GM12892 (cell line): ENCODE results near the gene ELMO3.

Experiments
- DNase-seq: peaks from one replicate; pipeline ENCODE4 v3.0.0; 2011; ENCODE audit not compliant: insufficient read length
- FAIRE-seq: peaks from 2 replicates; lab custom pipeline; 2011; peaks lifted over from hg19 to GRCh38; lab: Jason Lieb, UNC
- POLR2A ChIP-seq: IDR thresholded peaks from 2 replicates; pipeline ENCODE4 v1.6.1; 2011; ENCODE audit warnings: low read depth, low read length, control low read depth
- POLR2AphosphoS5 ChIP-seq: IDR thresholded peaks from 2 replicates; pipeline ENCODE4 v1.6.1; 2011; ENCODE audit warnings: low read depth, low read length, control low read depth
- TAF1 ChIP-seq: IDR thresholded peaks from 2 replicates; pipeline ENCODE4 v1.6.1; 2011; ENCODE audit warnings: low read depth, mild to moderate bottlenecking, control low read depth, low read length, borderline replicate concordance

The ELMO3 gene

DNA sequence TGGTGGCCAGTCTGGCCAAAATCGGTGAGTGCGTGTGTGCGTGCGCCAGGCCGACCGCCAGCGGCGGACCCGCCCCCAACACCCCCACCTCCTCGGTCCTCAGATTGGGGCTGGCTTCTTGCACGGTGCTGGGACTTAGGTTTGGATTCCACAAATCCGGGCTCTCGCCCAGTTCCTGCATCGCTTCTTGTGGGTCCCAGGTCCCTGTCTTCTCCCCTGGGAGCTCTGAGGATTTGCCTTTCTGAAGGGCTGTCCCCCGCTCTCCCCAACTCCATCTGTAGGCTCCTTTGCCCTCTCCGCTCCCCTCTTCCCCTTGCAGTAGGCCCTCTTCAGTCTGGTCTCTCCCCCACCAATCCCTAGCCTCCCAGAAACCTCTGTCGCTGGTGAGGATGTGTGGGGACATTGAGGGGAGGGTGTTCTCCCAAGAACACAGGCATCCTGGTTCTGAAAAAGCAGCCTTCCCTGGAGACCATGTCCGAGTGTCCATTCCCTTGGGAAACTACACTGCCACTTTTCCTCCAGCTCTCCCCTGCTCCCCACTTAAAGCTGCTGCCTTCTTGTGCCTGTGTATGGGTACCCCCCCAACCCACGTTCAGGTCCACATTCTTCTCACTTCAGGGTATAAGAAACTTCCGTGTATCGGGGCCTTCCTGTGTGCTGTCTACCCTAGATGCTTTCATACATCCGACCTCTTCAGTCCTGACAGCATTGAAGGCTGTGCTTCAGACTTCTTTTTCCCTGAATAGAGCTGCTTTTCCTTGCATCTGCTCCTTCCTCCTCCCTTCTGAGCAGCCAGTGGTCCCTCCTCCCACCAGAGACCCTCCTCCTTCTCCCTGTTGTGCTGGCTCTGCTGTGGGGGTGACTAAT is 50.5 kb downstream of the ELMO3 start:
- FAIRE-seq (peak; percentile 24), DNase-seq (no peak)
- TF ChIP-seq POLR2AphosphoS5 (no peak), POLR2A (no peak), TAF1 (no peak)

DNA sequence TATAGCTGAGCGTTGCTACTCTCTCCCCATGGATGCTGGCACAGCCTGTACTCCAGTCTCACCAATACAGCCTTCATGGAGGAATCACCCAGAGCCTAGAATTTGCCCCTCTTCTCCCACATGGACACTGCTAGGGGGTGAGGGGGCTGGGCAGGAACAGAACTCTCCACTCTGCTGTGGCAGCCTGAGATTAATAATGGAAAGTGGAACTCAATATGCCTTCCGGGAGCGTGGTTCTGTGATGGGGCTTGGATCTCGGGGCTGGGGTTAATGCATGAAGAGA is 51.1 kb downstream of the ELMO3 start:
- FAIRE-seq = no peak

DNA sequence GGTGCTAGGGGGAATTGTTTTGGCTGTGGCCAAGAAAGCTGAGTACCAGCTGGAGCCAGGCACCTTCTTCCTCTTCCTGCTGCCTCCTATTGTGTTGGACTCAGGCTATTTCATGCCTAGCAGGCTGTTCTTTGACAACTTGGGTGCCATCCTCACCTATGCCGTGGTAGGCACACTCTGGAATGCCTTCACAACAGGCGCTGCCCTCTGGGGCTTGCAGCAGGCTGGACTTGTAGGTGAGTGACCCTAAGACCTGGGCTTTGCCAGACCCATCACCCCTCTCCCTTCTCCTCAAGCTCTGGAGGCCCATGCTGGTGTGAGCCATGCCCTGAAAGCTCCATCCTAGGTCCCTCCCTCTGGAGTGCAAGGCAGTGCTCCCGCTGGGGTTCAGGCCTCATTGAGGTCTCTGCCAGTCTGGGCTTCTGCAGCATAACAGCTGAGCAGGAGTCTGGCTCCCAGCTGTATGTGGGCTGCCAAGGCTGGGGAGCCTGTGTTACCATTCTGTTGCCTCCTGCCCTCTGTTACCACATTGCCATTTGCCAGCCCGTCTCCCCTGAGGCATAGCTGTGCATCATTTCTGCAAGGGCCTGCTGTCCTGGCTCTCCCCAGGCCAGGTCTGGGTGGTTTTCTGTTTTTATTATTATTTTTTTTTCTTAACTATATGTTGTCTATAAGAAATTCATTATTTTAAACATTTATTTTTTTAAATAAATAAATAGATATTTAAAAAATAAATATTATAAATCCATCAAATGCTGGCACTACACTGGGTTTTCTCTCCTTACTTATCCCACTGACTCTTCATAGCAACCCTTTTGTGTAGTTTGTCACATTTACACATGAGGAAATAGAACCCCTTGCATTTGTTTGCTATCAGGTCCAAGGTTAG is 53.9 kb downstream of the ELMO3 start:
- FAIRE-seq = no peak
- TF ChIP-seq POLR2AphosphoS5 = no peak
- TF ChIP-seq TAF1 = no peak
- TF ChIP-seq POLR2A = no peak
- DNase-seq = no peak

More for the DNA sequence above, 51.1 kb downstream of the ELMO3 start:
- TF ChIP-seq POLR2AphosphoS5 = no peak
- TF ChIP-seq POLR2A = no peak
- no peak for TF ChIP-seq TAF1
- no peak for DNase-seq
